Neuronal stem cell (in vitro differentiated cells): ENCODE results near the gene SUGCT.

ENCODE experiments used
- DNase-seq: peaks from one replicate; pipeline ENCODE4 v3.0.0-alpha.2; 2013; ENCODE audit warnings: low spot score
- H2AFZ ChIP-seq: one replicate; pipeline ENCODE4 v1.6.1; 2013; ENCODE audit warnings: mild to moderate bottlenecking, low read length, inconsistent platforms
- H2AK5ac ChIP-seq: 2 replicates; pipeline ENCODE4 v1.6.1; 2013; ENCODE audit warnings: low read depth, mild to moderate bottlenecking, inconsistent platforms, low read length, moderate library complexity, mixed read lengths
- H2BK120ac ChIP-seq: 2 replicates; pipeline ENCODE4 v1.6.1; 2013; ENCODE audit warnings: low read depth, mild to moderate bottlenecking, inconsistent platforms, low read length, moderate library complexity, mixed read lengths
- H2BK12ac ChIP-seq: one replicate; pipeline ENCODE4 v1.6.1; 2013; ENCODE audit warnings: low read length, inconsistent platforms
- H2BK15ac ChIP-seq: 2 replicates; pipeline ENCODE4 v1.6.1; 2013; ENCODE audit warnings: mild to moderate bottlenecking, low read length, inconsistent platforms, mixed read lengths
- H2BK5ac ChIP-seq: one replicate; pipeline ENCODE4 v1.6.1; 2013; ENCODE audit warnings: inconsistent platforms, mild to moderate bottlenecking, low read length, moderate library complexity
- H3K14ac ChIP-seq: one replicate; pipeline ENCODE4 v1.6.1; 2013; ENCODE audit warnings: low read length, inconsistent platforms
- H3K18ac ChIP-seq: 2 replicates; pipeline ENCODE4 v1.6.1; 2013; ENCODE audit warnings: low read length, inconsistent platforms
- H3K23ac ChIP-seq: 2 replicates; pipeline ENCODE4 v1.6.1; 2013; ENCODE audit warnings: low read depth, mild to moderate bottlenecking, mixed read lengths, low read length, inconsistent platforms; ENCODE audit not compliant: poor library complexity
- H3K27ac ChIP-seq: replicated peaks from 3 replicates; pipeline ENCODE4 v1.5.1; 2013; ENCODE audit warnings: low read length, inconsistent platforms
- H3K27me3 ChIP-seq, 3 experiments: 2 replicates each; pipeline ENCODE4 v1.6.1; 2013; ENCODE audit warnings: low read length in 3 of 3, mild to moderate bottlenecking in 2 of 3, inconsistent platforms in 1 of 3, low read depth in 1 of 3, mixed read lengths in 1 of 3, moderate library complexity in 1 of 3; ENCODE audit not compliant: control insufficient read depth in 3 of 3, insufficient read depth in 3 of 3
- H3K36me3 ChIP-seq, 2 donors: replicated peaks in 1 of 2; 2 replicates each; pipeline ENCODE4 v1.6.1; 2013; ENCODE audit warnings: low read length in 2 of 2; ENCODE audit not compliant: control insufficient read depth in 2 of 2, insufficient read depth in 2 of 2
- H3K4ac ChIP-seq: 2 replicates; pipeline ENCODE4 v1.6.1; 2013; ENCODE audit warnings: inconsistent platforms, mild to moderate bottlenecking, low read length, moderate library complexity
- H3K4me1 ChIP-seq, 2 donors: 1 replicate in 1 of 2; 2 replicates in 1 of 2; pipeline ENCODE4 v1.6.1; 2013; ENCODE audit warnings: low read length in 2 of 2, low read depth in 1 of 2; ENCODE audit not compliant: control insufficient read depth in 2 of 2, insufficient read depth in 1 of 2
- H3K4me2 ChIP-seq: one replicate; pipeline ENCODE4 v1.6.1; 2013; ENCODE audit warnings: mild to moderate bottlenecking, low read length, inconsistent platforms; ENCODE audit not compliant: insufficient read depth, poor library complexity, severe bottlenecking
- H3K4me3 ChIP-seq, 2 donors: 2 replicates each; pipeline ENCODE4 v1.5.1; 2013; ENCODE audit warnings: low read length in 2 of 2, mild to moderate bottlenecking in 2 of 2, inconsistent platforms in 1 of 2, moderate library complexity in 1 of 2
- H3K79me1 ChIP-seq: one replicate; pipeline ENCODE4 v1.6.1; 2013; ENCODE audit warnings: low read depth, mild to moderate bottlenecking, inconsistent platforms, low read length, moderate library complexity
- H3K9ac ChIP-seq: one replicate; pipeline ENCODE4 v1.6.1; 2013; ENCODE audit warnings: mild to moderate bottlenecking, low read depth, low read length, inconsistent platforms; ENCODE audit not compliant: poor library complexity
- H3K9me3 ChIP-seq, 2 donors: replicated peaks in 1 of 2; 2 replicates each; pipeline versions ENCODE3 to v1.6.1; 2013; ENCODE audit warnings: low read length in 2 of 2, mild to moderate bottlenecking in 2 of 2, inconsistent platforms in 1 of 2, low read depth in 1 of 2, mixed read lengths in 1 of 2, moderate library complexity in 1 of 2; ENCODE audit not compliant: control insufficient read depth in 2 of 2, insufficient read depth in 1 of 2
- H4K8ac ChIP-seq: one replicate; pipeline ENCODE4 v1.6.1; 2013; ENCODE audit warnings: low read depth, mild to moderate bottlenecking, inconsistent platforms, low read length, moderate library complexity
- H4K91ac ChIP-seq: one replicate; pipeline ENCODE4 v1.6.1; 2013; ENCODE audit warnings: low read length, low read depth, mild to moderate bottlenecking, inconsistent platforms; ENCODE audit not compliant: poor library complexity
- WGBS, 2 donors: extraction: QIAGEN DNeasy Blood & Tissue Kit; methylation state at CpG; one replicate each; pipeline ENCODE4 v1.1.7; 2013; ENCODE audit warnings: missing lambda C conversion rate in 2 of 2, mixed read lengths in 1 of 2; ENCODE audit not compliant: insufficient read length in 2 of 2, insufficient replicate concordance in 1 of 2; ENCODE audit errors: extremely low coverage in 2 of 2; 5-methylcytosine and 5-hydroxymethylcytosine counted together

SUGCT gene

DNA sequence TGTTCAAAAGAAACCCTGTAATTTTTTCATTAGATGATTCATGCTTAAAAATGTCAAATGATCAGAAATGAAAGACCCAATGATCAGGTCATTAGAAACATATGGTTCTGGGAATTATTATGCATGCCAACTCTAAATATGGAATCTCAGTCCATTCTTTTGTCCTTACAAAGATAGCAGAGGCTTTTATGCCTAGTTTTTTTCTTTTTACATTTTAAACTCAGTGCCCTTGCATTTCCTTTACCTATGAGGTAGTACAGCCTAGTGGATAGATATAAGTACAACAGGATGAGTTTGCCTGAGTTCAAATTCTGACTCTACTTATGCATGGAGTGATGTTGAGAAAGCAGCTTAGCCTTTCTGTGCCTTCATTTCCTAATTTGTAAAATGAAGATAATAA, 392.9 kb downstream of the SUGCT start:
- no peak overlapping the region for H3K23ac ChIP-seq
- no peak overlapping the region for H3K14ac ChIP-seq
- H2BK5ac ChIP-seq = no peak overlapping the region
- DNase-seq = no peak
- H3K4ac ChIP-seq = no peak overlapping the region
- no peak overlapping the region for H2AK5ac ChIP-seq
- H3K36me3 ChIP-seq = no peaks in the 10 kb centered on the region
- H2BK120ac ChIP-seq = no peak overlapping the region
- no peak overlapping the region for H3K27ac ChIP-seq
- H4K91ac ChIP-seq = no peak overlapping the region
- H2AFZ ChIP-seq = no peak overlapping the region
- H4K8ac ChIP-seq = no peak overlapping the region
- H3K27me3 ChIP-seq = no peaks in the 10 kb centered on the region
- H3K9ac ChIP-seq = no peak overlapping the region
- H3K4me2 ChIP-seq = no peak overlapping the region
- no peaks in the 10 kb centered on the region for H3K79me1 ChIP-seq
- no peak overlapping the region for H3K18ac ChIP-seq
- no peak overlapping the region for H3K4me3 ChIP-seq
- H2BK15ac ChIP-seq = no peak overlapping the region
- H2BK12ac ChIP-seq = no peak overlapping the region
- H3K4me1 ChIP-seq = no peaks in the 10 kb centered on the region
- H3K9me3 ChIP-seq = no peaks in the 10 kb centered on the region

DNA sequence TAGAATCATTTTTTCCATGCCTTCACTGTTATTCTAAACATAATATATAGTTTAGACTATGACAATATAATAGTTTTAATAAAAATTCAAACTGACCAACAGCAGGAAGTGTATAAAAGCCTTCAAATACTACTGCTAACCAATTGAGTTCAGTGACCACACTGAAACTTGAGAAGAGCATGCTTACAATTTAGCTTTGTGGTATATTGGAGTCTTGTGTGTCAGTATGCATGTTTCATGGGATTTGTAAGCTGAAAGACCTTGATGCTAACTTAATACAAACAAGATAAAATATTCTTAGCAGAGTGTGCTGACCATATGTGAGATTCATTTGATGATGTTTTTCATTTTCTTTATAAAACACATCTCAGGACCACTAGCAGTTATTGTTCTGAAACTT, 395.5 kb downstream of the SUGCT start:
- Histone ChIP-seq H3K36me3 (no peaks in the 10 kb centered on the region), H4K91ac (no peak overlapping the region), H2AK5ac (no peak overlapping the region), H3K9me3 (no peaks in the 10 kb centered on the region), H3K23ac (no peak overlapping the region), H2BK12ac (no peak overlapping the region), H3K14ac (no peak overlapping the region), H4K8ac (no peak overlapping the region), H2BK15ac (no peak overlapping the region), H3K4me2 (no peak overlapping the region), H3K4ac (no peak overlapping the region), H3K9ac (no peak overlapping the region), H2AFZ (no peak overlapping the region), H2BK5ac (no peak overlapping the region), H3K4me1 (no peaks in the 10 kb centered on the region), H2BK120ac (no peak overlapping the region), H3K79me1 (peaks cover 2% of the 10 kb centered on the region), H3K4me3 (no peak overlapping the region), H3K18ac (no peak overlapping the region), H3K27ac (no peak overlapping the region), H3K27me3 (no peaks in the 10 kb centered on the region)
- no peak for DNase-seq

DNA sequence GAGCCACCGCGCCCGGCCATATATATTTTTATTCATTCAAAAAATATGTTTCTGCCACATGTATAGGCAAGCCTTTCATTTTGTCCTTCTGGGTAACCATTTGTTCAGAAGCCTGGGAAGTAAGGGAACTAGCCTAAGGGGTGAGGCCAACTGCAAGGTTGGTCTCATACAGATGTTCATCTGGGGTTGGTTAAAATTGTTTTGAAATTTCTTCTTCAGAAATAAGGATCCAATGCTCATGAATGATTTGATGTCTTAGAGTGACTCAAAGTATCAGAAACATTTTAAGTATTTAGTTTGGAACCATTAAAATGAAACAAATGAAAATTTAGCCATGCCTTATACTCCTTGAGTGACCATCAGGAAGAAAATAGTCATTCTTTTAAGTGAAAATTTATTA, 397.2 kb downstream of the SUGCT start:
- Histone ChIP-seq H3K9ac (no peak overlapping the region), H3K27me3 (no peaks in the 10 kb centered on the region), H4K91ac (no peak overlapping the region), H2BK15ac (no peak overlapping the region), H2AFZ (no peak overlapping the region), H3K4ac (no peak overlapping the region), H3K4me1 (no peaks in the 10 kb centered on the region), H3K4me3 (no peak overlapping the region), H3K27ac (no peak overlapping the region), H3K23ac (no peak overlapping the region), H3K18ac (no peak overlapping the region), H3K14ac (no peak overlapping the region), H2BK5ac (no peak overlapping the region), H3K9me3 (no peaks in the 10 kb centered on the region), H4K8ac (no peak overlapping the region), H2BK120ac (no peak overlapping the region), H3K36me3 (no peaks in the 10 kb centered on the region), H3K79me1 (peaks cover 2% of the 10 kb centered on the region), H2BK12ac (no peak overlapping the region), H2AK5ac (no peak overlapping the region), H3K4me2 (no peak overlapping the region)
- WGBS, 2 donors = no CpG with 5 or more reads among the region's 3 CpGs
- no peak for DNase-seq

DNA sequence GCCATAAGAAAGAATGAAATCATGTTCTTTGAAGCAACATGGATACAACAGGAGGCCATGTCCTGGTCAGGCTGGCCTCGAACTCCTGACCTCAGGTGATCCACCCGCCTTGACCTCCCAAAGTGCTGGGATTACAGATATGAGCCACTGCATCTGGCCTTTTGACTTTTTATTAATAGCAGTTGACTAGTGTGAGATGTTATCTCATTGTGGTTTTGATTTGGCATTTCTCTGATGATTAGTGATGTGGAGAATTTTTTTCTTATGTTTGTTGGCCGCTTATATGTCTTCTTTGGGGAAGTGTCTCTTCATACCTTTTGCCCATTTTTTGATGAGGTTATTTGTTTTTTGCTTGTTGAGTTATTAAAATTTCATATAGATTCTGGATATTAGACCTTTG, 400.9 kb downstream of the SUGCT start:
- Histone ChIP-seq H2BK15ac (no peak overlapping the region), H3K79me1 (peaks cover 2% of the 10 kb centered on the region), H3K9me3 (no peaks in the 10 kb centered on the region), H3K23ac (no peak overlapping the region), H3K27me3 (no peaks in the 10 kb centered on the region), H2BK120ac (no peak overlapping the region), H3K4me3 (no peak overlapping the region), H3K4me2 (no peak overlapping the region), H3K18ac (no peak overlapping the region), H2BK5ac (no peak overlapping the region), H4K91ac (no peak overlapping the region), H3K4ac (no peak overlapping the region), H4K8ac (no peak overlapping the region), H3K9ac (no peak overlapping the region), H3K36me3 (no peaks in the 10 kb centered on the region), H3K14ac (no peak overlapping the region), H2AFZ (no peak overlapping the region), H3K4me1 (no peaks in the 10 kb centered on the region), H2AK5ac (no peak overlapping the region), H2BK12ac (no peak overlapping the region), H3K27ac (no peak overlapping the region)
- no peak for DNase-seq
- no CpG with 5 or more reads among the region's 3 CpGs for WGBS, 2 donors
